Measurements from ENCODE around the gene BTG4.

Gene BTG4

DNA sequence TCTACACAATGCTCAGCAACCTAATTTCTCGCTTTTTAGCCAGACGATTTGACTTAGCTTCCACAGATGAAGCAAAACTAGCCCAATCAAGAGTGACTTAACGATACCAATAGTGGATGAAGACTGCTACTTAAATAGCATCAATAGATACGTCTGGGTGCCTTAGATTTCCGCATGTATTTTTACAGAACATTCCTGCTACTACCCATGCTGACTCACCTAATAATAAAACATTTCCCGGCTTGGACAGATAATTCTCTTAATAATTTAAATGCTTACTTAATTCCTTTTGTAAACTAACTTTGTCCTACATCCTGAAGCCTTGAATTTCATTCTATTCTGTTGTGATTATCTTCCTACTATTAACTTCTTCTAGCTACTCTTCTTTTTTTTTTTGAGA lies 23.1 kb upstream of the BTG4 start:
- no peak for DNase-seq

DNA sequence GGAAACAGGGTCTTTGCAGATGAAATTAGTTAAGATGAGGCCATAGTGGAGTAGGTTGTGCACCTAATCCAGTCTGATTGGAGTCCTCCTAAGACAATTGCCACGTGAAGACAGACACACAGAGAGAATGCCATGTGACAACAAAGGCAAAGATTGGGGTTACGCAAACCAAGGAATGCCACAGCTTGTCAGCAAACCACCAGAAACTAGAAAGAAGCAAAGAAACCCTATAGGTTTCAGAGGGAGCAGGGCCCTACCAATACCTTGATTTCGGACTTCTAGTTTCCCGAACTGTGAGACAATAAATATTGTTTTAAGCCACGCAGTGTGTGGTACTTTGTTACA lies 20.2 kb upstream of the BTG4 start:
- DNase-seq = no peak

GRCh38 chr11:111531687-111532364 lies 19.6 kb upstream of the BTG4 start:
- peak; percentile 67 to 78 for DNase-seq

- no peak for DNase-seq
Observed at GRCh38 chr11:111531136-111531535, 18.9 kb upstream of the BTG4 start.

DNA sequence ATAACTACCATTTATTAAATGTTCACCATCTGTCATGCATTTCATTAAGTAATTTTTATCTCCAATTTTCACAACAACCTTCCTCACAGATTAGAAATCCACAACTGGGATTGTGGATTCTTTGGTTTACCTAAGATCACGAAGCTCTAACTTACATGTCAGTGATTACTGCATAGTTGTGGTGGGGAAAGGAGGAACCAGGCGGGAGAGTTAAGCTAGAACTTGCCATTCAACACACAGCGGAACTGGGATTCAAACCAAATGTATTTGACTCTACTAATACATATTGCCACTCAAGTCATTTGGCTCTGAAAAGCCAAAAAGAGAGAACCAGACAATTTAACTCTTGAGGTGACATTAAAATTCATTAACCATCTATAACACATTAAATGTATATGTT lies 17.9 kb upstream of the BTG4 start:
- DNase-seq = no peak

DNA sequence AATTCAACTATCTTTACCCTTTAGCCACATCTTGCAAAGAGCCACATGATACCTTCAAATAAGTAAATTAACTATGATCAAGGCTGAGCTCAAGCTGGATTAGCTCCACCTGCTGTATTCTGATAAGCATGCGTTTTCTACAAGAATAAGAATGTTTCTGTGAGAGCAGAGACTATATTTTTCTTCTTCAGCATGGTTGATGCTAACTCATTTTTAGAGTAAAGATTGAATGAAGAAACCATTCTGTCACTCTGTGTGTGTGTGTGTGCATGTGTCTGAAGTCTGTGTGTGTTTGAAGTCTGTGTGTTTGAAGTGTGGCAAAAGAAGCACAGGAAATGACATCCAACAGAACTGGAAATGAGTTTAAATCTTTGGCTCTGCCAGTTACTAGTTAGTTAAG lies 16.4 kb upstream of the BTG4 start:
- DNase-seq = no peak

GRCh38 chr11:111527279-111527678 lies 15.1 kb upstream of the BTG4 start:
- no peak for DNase-seq

DNA sequence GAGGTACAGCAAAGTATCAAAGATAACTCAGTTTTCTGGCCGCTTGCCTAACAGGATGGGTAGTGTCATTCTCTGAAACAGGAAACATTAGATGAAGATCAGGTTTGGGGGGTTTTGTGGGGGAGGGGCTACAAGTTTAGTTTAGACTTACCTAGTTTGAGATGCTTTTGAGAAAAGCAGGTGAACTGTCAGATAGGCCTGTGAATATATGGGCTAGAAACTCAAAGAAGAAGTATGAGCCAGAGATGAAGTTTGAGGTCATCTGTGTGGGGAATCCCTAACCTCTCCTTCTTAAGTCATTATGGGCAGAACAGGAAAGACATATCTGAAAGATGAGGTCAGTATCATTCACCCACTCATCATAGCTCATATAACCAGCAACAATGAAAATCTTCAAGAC lies 14.3 kb upstream of the BTG4 start:
- no peak for DNase-seq

GRCh38 chr11:111525456-111525855 lies 13.3 kb upstream of the BTG4 start:
- DNase-seq = no peak

- DNase-seq = no peak
Observed at GRCh38 chr11:111524056-111524455, 11.9 kb upstream of the BTG4 start.

DNA sequence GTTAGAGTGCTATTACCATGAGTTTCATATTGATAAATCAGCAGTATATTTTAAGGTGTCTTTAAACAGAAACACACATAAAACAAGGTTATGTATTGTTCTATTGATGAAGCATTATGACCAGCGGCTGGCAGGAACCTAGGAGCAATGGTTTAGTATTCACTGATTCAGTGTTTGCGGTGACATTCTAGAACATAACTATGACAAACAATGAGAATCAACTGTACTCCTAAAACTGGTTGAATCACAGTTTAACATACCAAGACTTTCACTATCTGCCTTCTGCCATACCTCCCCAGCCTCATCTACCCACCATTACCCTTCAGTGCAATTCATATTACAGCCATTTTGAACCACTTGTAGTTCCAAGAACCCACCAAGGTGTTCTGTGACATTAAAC lies 11.2 kb upstream of the BTG4 start:
- no peak for DNase-seq

DNA sequence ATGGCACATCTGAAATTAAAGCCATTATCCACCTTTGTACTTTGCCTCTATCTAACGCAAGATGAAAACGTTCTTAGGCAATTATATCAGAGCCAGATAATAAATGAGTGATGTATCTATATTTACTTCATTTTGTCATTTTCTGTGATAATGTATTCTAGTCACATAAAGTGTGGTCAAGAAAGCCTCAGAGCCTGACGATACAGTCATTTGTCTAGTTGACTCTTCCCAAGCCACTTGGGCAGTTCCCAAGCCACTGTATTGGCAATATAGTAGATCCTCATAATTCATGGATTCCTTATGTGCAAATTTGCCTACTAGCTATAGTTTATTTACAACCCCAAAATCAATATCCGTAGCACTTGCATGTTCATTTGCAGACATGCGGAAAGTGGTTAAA lies 10.2 kb upstream of the BTG4 start:
- no peak for DNase-seq

DNA sequence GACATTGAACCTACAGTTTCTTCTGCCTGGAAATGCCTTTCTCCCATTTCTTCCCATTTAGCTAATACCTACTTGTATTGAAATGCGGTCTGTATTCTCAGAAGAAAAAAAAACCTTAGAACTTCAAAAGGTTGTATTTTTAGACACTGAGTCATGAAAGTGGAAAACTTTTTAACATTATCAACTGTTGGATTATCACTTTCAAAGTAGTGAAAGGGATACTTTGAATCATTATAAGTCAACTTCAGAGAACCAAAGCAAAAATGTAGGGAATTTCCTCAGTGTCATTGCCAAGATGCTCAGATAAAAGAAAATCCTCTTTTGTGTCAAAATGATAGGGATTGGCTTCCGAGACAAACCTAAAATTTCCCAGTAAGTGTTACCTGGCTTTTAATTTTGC lies 8.9 kb upstream of the BTG4 start:
- DNase-seq = no peak

DNA sequence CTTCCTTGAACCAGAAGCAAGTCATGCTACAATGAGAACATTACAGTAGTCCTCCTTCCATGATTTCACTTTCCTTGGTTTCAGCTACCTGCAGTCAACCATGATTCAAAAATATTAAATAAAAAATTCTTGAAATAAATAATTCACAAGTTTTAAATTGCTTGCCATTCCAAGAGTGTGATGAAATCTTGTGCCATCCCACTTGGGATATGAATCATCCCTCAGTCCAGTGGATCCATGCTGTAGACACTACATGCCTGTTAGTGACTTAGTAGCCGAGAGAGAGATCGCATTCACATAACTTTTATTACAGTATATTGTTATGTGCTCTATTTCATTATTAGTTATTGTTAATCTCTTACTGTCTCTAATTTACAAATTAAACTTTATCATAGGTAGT lies 8.4 kb upstream of the BTG4 start:
- DNase-seq = no peak

DNA sequence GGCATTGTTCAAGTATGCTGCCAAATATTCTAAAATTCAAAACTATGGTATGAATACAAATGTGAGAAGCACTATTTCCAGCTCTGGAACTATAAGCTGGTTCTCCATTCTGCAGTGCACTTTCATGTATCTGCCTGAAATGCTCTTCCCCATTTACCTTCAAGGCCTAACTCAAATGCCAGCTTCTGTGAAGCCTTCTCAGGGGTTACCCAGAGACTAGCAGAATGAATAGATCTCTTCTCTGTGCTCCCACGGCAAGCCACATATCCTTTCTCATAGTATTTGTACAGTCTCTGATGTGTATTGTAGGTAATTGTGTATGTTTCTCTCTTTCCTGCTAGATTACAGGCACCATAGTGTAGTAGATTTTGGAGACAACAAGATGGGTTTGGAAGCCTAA lies 6.5 kb upstream of the BTG4 start:
- no peak for DNase-seq

GRCh38 chr11:111515591-111515990 lies 3.4 kb upstream of the BTG4 start:
- no peak for DNase-seq

DNA sequence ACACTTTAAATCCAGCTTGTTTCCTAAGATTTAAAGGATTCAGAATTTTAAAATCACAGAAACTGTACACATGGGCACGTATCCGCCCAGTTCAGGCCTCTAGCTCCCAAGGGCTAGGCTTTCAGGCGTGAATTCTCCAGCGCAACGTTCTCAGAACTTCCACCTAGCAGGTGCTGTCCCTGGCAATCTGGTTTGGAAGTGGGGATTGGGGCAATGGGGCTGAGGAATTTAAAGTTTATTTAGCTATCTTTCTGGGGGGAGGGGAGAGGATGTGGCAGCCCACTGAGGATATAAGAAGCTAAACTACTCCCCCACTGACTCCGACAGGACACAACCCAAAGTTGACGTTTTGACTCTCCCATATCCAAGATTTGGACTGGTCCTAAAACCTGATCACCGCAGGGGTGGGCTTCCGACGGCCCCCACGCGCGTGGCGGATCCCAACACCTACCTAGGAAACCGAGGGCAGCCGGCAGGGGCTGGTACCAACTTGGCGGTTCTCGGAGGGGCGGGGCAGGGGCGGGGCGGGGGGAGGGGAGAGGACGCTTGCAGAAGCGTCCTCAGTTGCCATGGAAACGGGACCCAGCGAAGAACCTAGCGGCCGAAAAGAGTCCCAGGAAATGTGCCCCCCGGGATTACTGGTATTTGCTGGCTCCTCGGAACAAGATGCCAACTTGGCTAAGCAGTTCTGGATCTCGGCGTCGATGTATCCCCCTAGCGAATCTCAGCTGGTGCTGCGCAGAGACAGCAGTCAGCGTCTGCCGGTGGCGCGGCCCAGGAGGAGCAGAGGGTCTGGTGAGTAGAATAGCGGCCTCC lies 2.2 kb upstream of the BTG4 start, which contains the start of gene HOATZ:
Gene HOATZ, plus strand, starts transcription at position 563 of the 816 bp plus-strand sequence. Its CDS starts 7 bp downstream, at position 570.
- DNase-seq = no peak

- DNase-seq = no peak
Observed at GRCh38 chr11:111513240-111513605, 1.0 kb upstream of the BTG4 start.

- DNase-seq = no peak
Observed at GRCh38 chr11:111510311-111510710, 1.9 kb downstream of the BTG4 start.

GRCh38 chr11:111502611-111503010 lies 9.6 kb downstream of the BTG4 start:
- no peak for DNase-seq

DNA sequence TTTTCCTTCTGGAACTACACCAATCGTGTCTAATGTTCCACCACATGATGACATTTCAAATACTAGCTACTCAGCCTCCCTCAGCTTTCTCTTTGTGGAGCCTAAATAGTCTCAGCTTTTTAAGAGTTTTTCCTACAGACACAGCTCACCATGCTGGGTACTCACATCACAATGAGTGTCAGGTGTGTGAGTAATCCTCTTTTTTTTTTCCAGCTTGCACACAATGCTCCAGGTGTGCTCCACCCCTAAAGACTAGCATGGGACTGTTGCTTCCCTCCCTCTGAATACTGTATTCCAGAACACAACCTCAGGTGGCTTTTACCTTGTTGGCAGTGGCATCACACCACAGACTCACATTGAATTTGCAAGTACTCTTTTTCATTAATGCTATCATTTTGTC lies 11.7 kb downstream of the BTG4 start:
- DNase-seq = no peak

GRCh38 chr11:111499483-111499882 lies 12.7 kb downstream of the BTG4 start:
- DNase-seq = no peak

GRCh38 chr11:111494040-111494439 lies 18.1 kb downstream of the BTG4 start:
- no peak for DNase-seq

DNA sequence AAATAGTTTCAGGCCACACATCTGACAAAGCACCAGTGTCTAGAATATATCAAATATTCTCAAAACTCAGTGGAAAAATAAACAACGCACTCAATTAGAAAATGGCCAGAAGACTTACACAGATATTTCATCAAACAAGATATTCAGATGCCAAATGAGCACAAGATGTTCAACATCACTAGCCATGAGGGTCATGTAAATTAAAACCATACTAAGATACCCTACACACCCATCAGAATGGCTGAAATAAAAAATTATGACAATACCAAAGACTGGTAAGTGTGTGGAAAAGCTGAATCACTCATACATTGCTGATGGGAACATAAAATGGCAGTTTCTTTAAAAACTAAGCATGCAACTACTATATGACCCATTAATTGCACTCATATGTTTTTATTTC lies 21.7 kb downstream of the BTG4 start:
- DNase-seq = no peak

GRCh38 chr11:111483431-111483830 lies 28.8 kb downstream of the BTG4 start:
- no peak for DNase-seq
